Ovary (tissue), 10 donors: ENCODE data around the gene ASB5. TPM values are rescaled to one million over a fixed set of nuclear protein-coding genes. Genes with fewer than 3 reads are reported as not detected.

Source experiments
- DNase-seq, 5 donors: peaks; one replicate each; pipeline ENCODE4 v3.0.0-alpha.2; 2019 to 2020
- H3K27ac ChIP-seq, 2 donors: fragments of 200-600 bp; one replicate each; pipeline versions ENCODE4 v1.5.1 to v1.8.0; 2019 to 2022
- H3K27me3 ChIP-seq: fragments of 200-600 bp; one replicate; pipeline ENCODE4 v1.8.0; 2022
- H3K36me3 ChIP-seq: fragments of 200-600 bp; sonication (generic); one replicate; pipeline ENCODE4 v1.5.1; 2019
- H3K4me1 ChIP-seq: one replicate; pipeline ENCODE4 v1.8.1; 2013; ENCODE audit warnings: mild to moderate bottlenecking, moderate library complexity; ENCODE audit not compliant: insufficient read depth
- H3K4me3 ChIP-seq: fragments of 200-600 bp; sonication (generic); one replicate; pipeline ENCODE4 v1.5.1; 2017
- H3K9me3 ChIP-seq, 2 donors: fragments of 200-600 bp in 1 of 2; sonication (generic) in 1 of 2; one replicate each; pipeline versions ENCODE4 v1.5.1 to v1.8.1; 2013 to 2019; ENCODE audit warnings: mild to moderate bottlenecking in 1 of 2, moderate library complexity in 1 of 2
- EP300 ChIP-seq: sonication (generic); formaldehyde crosslinking; IDR thresholded peaks from one replicate; pipeline ENCODE4 v1.6.1; 2017; ENCODE audit warnings: antibody characterized with exemption
- POLR2A ChIP-seq: fragments of 450-650 bp; IDR thresholded peaks from one replicate; pipeline ENCODE4 v1.6.1; 2017; ENCODE audit warnings: antibody characterized with exemption, mild to moderate bottlenecking, moderate library complexity
- WGBS, 3 donors: extraction: QIAGEN DNeasy Blood & Tissue Kit in 1 of 3; methylation state at CpG; one replicate each; pipeline versions ENCODE4 v1.1.5 to v1.1.7; 2013 to 2017; 5-methylcytosine and 5-hydroxymethylcytosine counted together
- intact Hi-C, 4 donors: fragments of 100-400 bp; cut with DNase I; formaldehyde crosslinking; loops; one replicate each; pipeline versions ENCODE4 v1.11.0 to v1.15.1; 2022 to 2023
- long read RNA-seq, 3 donors: library from polyadenylated mRNA in 2 of 3; unstranded in 2 of 3; transcript quantifications; one replicate each; pipeline ENCODE4 v2.0.0 and lab custom pipeline, GENCODE V29; 2021 to 2026
- polyA plus RNA-seq, 2 donors: library from polyadenylated mRNA; stranded (reverse); fragments of 200-250 nt in 1 of 2; fragments of 350-450 nt in 1 of 2; fragmentation: Illumina TruSeq in 1 of 2; extraction: RNeasy Lipid Tissue Mini Kit (QIAGEN cat#74804) in 1 of 2; gene quantifications; one replicate each; pipeline ENCODE4 v1.2.3, GENCODE V29; 2013 to 2014
- total RNA-seq, 7 donors: library from RNA; depleted of rRNA in 2 of 7; stranded (reverse); fragments of >200 nt in 2 of 7; fragmentation: NEBNext Ultra II Directional in 3 of 7; extraction: Animal tissue kit (Norgen Biotek cat#: 25700) in 3 of 7; gene quantifications; one replicate each; pipeline versions ENCODE4 v1.1.0 to v1.2.4, GENCODE V29; 2016 to 2023
- TF ChIP-seq, protein P1 (sequence below), 3 donors: fragments of 450-650 bp in 2 of 3; fragments of 200-600 bp in 1 of 3; IDR thresholded peaks; one replicate each; pipeline versions ENCODE4 v1.5.1 to v1.8.0; 2016 to 2022; ENCODE audit warnings: antibody characterized with exemption in 3 of 3, mild to moderate bottlenecking in 1 of 3
- donor health status: DM: no; HTN: no; CAD: no; lungs with moderate emphysema.
- donor health status: DM: no; HTN: no; CAD: no.
- donor health status: Bipolar disorder and iron deficiency.
- donor health status: DM: yes; HTN: yes; CAD: no.
- donor health status: DM: no; HTN: no; CAD: no.
- donor health status: DM: yes; HTN: yes; CAD: no.

Gene ASB5
- total RNA-seq (under 1 TPM in 1 of 7 donors, not detected in 6; 0.23 TPM), polyA plus RNA-seq (under 1 TPM; 0.11 to 0.37 TPM)
- long read RNA-seq, donor 1 = 0 reads
- long read RNA-seq, donor 2 = 0 reads
- long read RNA-seq, donor 3 = 0 reads

GRCh38 chr4:176268963-176269362, at the start of gene ASB5:
TSS of gene ASB5 (minus strand) at chr4:176269222. CDS start at chr4:176269108, 114 bp downstream.
- no peaks in the 10 kb centered on the region for H3K4me1 ChIP-seq
- no peak within 1 kb of the TSS for H3K4me3 ChIP-seq
- no peaks in the 10 kb centered on the region for H3K9me3 ChIP-seq
- intact Hi-C loops = no loop called here
- 86 to 90% (median 89%) methylated on average over 11 of the region's 11 CpGs for WGBS, 3 donors
- no peaks in the 10 kb centered on the region for H3K36me3 ChIP-seq
- H3K27me3 ChIP-seq = no peaks in the 10 kb centered on the region
- TF ChIP-seq, protein P1, sequence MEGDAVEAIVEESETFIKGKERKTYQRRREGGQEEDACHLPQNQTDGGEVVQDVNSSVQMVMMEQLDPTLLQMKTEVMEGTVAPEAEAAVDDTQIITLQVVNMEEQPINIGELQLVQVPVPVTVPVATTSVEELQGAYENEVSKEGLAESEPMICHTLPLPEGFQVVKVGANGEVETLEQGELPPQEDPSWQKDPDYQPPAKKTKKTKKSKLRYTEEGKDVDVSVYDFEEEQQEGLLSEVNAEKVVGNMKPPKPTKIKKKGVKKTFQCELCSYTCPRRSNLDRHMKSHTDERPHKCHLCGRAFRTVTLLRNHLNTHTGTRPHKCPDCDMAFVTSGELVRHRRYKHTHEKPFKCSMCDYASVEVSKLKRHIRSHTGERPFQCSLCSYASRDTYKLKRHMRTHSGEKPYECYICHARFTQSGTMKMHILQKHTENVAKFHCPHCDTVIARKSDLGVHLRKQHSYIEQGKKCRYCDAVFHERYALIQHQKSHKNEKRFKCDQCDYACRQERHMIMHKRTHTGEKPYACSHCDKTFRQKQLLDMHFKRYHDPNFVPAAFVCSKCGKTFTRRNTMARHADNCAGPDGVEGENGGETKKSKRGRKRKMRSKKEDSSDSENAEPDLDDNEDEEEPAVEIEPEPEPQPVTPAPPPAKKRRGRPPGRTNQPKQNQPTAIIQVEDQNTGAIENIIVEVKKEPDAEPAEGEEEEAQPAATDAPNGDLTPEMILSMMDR (IDR thresholded peaks at IDR 0.05) = no peak
- TF ChIP-seq EP300 (no peak), POLR2A (no peak)
- DNase-seq = no peak
- no peak within 1 kb of the TSS for H3K27ac ChIP-seq

DNA sequence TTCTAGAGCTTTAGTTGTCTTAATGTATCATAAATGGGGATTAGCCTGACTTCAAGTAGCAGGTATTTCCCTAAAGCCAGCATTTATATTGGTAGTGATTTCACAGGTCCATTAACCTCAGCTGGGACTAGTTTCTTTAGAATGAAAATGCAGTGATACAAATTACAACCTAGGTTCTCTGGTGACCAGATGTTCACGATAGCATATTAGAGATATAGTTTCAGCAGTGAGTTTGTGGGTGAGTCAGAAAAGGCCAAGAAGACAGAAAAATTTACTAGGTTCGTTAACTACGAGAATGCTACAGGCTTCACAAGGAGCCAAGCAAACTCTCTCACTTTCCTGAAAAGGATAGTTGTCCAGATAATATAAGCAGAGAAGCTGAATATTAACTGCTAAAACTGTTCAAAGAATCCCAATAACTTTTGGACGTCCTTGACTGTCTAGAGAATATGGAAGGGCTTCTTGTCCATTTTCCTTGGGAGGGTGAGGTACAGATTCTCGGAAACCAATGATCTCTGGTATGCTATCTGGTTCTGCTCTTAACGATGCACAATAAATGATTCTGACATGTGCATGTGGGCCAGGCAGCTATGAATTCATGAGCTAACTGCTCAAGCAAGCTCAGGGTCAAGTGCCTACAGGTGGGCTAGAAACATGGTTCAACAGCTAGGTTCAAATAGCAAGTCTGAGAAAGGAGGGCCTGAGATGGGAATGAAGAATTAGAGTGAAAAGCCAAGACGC, 44.7 kb upstream of the ASB5 start:
- Histone ChIP-seq H3K4me3 (no peak overlapping the region), H3K9me3 (no peaks in the 10 kb centered on the region), H3K27me3 (no peaks in the 10 kb centered on the region), H3K4me1 (no peaks in the 10 kb centered on the region), H3K36me3 (no peaks in the 10 kb centered on the region), H3K27ac (no peak overlapping the region)
- intact Hi-C loops = no loop called here
- WGBS, 3 donors = 55 to 63% (median 61%) methylated on average over 7 of the region's 7 CpGs
- TF ChIP-seq EP300 (no peak), POLR2A (no peak)
- TF ChIP-seq, protein P1 (IDR thresholded peaks at IDR 0.05) = no peak
- DNase-seq = no peak

GRCh38 chr4:176309772-176310171, 40.8 kb upstream of the ASB5 start:
- H3K4me1 ChIP-seq = no peaks in the 10 kb centered on the region
- TF ChIP-seq, protein P1 (IDR thresholded peaks at IDR 0.05) = no peak
- no peak for TF ChIP-seq POLR2A
- no peak for TF ChIP-seq EP300
- H3K9me3 ChIP-seq = no peaks in the 10 kb centered on the region
- H3K4me3 ChIP-seq = no peak overlapping the region
- intact Hi-C loops = no loop called here
- no peak overlapping the region for H3K27ac ChIP-seq
- DNase-seq = no peak
- H3K36me3 ChIP-seq = no peaks in the 10 kb centered on the region
- no peaks in the 10 kb centered on the region for H3K27me3 ChIP-seq

- intact Hi-C loops = no loop called here
- WGBS, 3 donors = 88 to 94% (median 91%) methylated on average over 2 of the region's 2 CpGs
- TF ChIP-seq, protein P1 (IDR thresholded peaks at IDR 0.05) = no peak
- no peak for TF ChIP-seq POLR2A
- TF ChIP-seq EP300 = no peak
- H3K27me3 ChIP-seq = no peaks in the 10 kb centered on the region
- DNase-seq = no peak
- no peak overlapping the region for H3K27ac ChIP-seq
- H3K36me3 ChIP-seq = no peaks in the 10 kb centered on the region
- no peak overlapping the region for H3K4me3 ChIP-seq
- no peaks in the 10 kb centered on the region for H3K9me3 ChIP-seq
- no peaks in the 10 kb centered on the region for H3K4me1 ChIP-seq
These were observed 40.0 kb upstream of the ASB5 start for GRCh38 chr4:176309046-176309445.
